BJ (cell line): ENCODE data around the gene GPR179. TPM values are rescaled to one million over a fixed set of nuclear protein-coding genes. Genes with fewer than 3 reads are reported as not detected.

Experiments
- CTCF ChIA-PET: fragments of 350-600 bp; formaldehyde crosslinking; extraction: SDS; loops from one replicate; lab custom pipeline; 2021; ENCODE audit warnings: antibody characterized with exemption, inconsistent platforms; lab: Yijun Ruan, JAX
- POLR2A ChIA-PET: fragments of 300-600 bp; sonication (Branson Sonifier 250); formaldehyde crosslinking; extraction: SDS; loops from one replicate; lab custom pipeline; 2021; ENCODE audit warnings: antibody characterized with exemption; lab: Charles Lee
- DNase-seq: peaks from one replicate; pipeline ENCODE4 v3.0.0-alpha.2; 2011; ENCODE audit warnings: low read depth
- H3K27me3 ChIP-seq: 2 replicates; pipeline ENCODE4 v1.6.0; 2011; ENCODE audit warnings: low read length; ENCODE audit not compliant: control insufficient read depth, insufficient read depth
- H3K36me3 ChIP-seq: 2 replicates; pipeline ENCODE4 v1.5.1; 2011; ENCODE audit warnings: low read length; ENCODE audit not compliant: control insufficient read depth, insufficient read depth
- H3K4me3 ChIP-seq: 2 replicates; pipeline ENCODE4 v1.5.1; 2011; ENCODE audit warnings: low read depth, mild to moderate bottlenecking, control low read depth, low read length
- CTCF ChIP-seq: IDR thresholded peaks from 2 replicates; pipeline ENCODE4 v1.5.1; 2011; ENCODE audit warnings: low read depth, mild to moderate bottlenecking, control low read depth, inconsistent platforms, low read length, moderate library complexity; ENCODE audit not compliant: insufficient read depth
- polyA plus RNA-seq: library from polyadenylated mRNA; depleted of rRNA; stranded (reverse); fragments of >200 nt; gene quantifications from 2 replicates; pipeline ENCODE4 v1.2.3, GENCODE V29; 2011

GPR179 gene
- polyA plus RNA-seq, 1 experiment, result not detected

- Histone ChIP-seq H3K36me3 (no peaks in the 10 kb centered on the region), H3K27me3 (no peaks in the 10 kb centered on the region), H3K4me3 (no peak overlapping the region)
- TF ChIP-seq CTCF, result no peak
- POLR2A ChIA-PET, result no interaction called here
- DNase-seq, result no peak
- CTCF ChIA-PET, result interaction anchor here (1.2 to 13.8 kb wide), 6 partner anchors 10 to 312 kb away, joined by 3 to 318 read pairs (median 4); no protein-coding TSS in a partner anchor
Observed at GRCh38 chr17:38355251-38355650, 11.5 kb upstream of the GPR179 start.

GRCh38 chr17:38354466-38354865 is 10.7 kb upstream of the GPR179 start:
- ChIA-PET CTCF (interaction anchor here (0.6 to 13.8 kb wide), 10 partner anchors 8 to 313 kb away, joined by 3 to 318 read pairs (median 3); no protein-coding TSS in a partner anchor), POLR2A (no interaction called here)
- Histone ChIP-seq H3K27me3 (no peaks in the 10 kb centered on the region), H3K36me3 (no peaks in the 10 kb centered on the region), H3K4me3 (no peak overlapping the region)
- no peak for TF ChIP-seq CTCF
- no peak for DNase-seq

DNA sequence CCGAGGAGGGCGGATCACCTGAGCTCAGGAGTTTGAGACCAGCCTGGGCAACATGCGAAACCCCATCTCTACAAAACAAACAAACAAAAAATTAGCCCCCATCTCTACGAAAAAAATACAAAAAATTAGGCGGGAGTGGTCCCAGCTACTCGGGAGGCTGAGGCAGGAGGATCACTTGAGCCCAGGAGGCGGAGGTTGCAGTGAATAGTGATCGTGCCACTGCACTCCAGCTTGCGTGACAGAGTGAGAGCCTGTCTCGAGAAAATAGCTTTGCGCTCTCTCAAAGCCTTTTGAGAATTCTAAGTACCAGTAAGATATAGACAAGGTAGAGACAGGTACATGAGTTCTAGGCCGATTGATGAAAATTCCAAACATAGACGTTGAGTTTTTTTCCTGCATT is 9.9 kb upstream of the GPR179 start:
- CTCF ChIA-PET, result interaction anchor here (0.8 to 13.8 kb wide), 8 partner anchors 9 to 75 kb away, joined by 3 to 318 read pairs (median 3); no protein-coding TSS in a partner anchor
- DNase-seq, result no peak
- TF ChIP-seq CTCF, result no peak
- H3K27me3 ChIP-seq, result no peaks in the 10 kb centered on the region
- POLR2A ChIA-PET, result no interaction called here
- no peak overlapping the region; the same call in 1 of the 2 replicates for H3K4me3 ChIP-seq
- H3K36me3 ChIP-seq, result no peaks in the 10 kb centered on the region

- ChIA-PET POLR2A (interaction anchor here (0.5 kb wide), 1 partner anchor 390 kb away, joined by 11 read pairs; no protein-coding TSS in a partner anchor), CTCF (interaction anchor here (0.8 to 13.8 kb wide), 6 partner anchors 9 to 103 kb away, joined by 3 to 318 read pairs (median 3); no protein-coding TSS in a partner anchor)
- no peak for DNase-seq
- TF ChIP-seq CTCF, result no peak
- no peaks in the 10 kb centered on the region for H3K27me3 ChIP-seq
- H3K36me3 ChIP-seq, result no peaks in the 10 kb centered on the region
- peak overlapping the region; percentile 83 for H3K4me3 ChIP-seq
Observed at GRCh38 chr17:38353086-38353604, 9.4 kb upstream of the GPR179 start.

DNA sequence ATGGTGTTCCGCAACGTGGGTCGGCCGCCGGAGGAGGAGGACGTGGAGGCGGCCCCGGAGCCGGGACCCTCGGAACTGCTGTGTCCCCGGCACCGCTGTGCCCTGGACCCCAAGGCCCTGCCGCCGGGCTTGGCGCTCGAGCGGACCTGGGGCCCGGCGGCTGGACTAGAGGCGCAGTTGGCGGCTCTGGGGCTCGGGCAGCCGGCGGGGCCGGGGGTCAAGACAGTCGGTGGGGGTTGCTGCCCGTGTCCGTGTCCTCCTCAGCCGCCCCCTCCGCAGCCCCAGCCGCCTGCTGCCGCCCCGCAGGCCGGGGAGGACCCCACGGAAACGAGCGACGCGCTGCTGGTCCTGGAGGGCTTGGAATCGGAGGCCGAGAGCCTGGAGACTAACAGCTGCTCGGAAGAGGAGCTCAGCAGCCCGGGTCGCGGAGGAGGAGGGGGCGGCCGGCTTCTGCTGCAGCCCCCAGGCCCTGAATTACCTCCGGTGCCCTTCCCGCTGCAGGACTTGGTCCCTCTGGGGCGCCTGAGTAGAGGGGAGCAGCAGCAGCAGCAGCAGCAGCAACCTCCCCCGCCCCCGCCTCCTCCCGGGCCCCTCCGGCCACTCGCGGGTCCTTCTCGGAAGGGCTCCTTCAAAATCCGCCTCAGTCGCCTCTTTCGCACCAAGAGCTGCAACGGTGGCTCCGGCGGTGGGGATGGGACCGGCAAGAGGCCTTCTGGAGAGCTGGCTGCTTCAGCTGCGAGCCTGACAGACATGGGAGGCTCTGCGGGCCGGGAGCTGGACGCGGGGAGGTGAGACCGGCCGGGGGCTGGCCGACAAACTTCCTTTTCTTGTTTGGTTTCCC is 8.7 kb upstream of the GPR179 start:
- H3K27me3 ChIP-seq, result no peaks in the 10 kb centered on the region
- DNase-seq, result no peak
- no peaks in the 10 kb centered on the region for H3K36me3 ChIP-seq
- CTCF ChIA-PET, result interaction anchor here (0.6 to 13.8 kb wide), 8 partner anchors 13 to 104 kb away, joined by 3 to 318 read pairs (median 3); no protein-coding TSS in a partner anchor
- POLR2A ChIA-PET, result interaction anchor here (0.5 to 0.6 kb wide), 3 partner anchors 65 to 390 kb away, joined by 3 to 11 read pairs (median 3); no protein-coding TSS in a partner anchor
- TF ChIP-seq CTCF, result no peak
- peak overlapping the region; percentile 83 for H3K4me3 ChIP-seq
